ENCODE data around the gene PRELID1. TPM values are rescaled to one million over a fixed set of nuclear protein-coding genes. Genes with fewer than 3 reads are reported as not detected.

The PRELID1 gene
- total and polyA plus RNA-seq, 8 donors = 77.8 to 153 (median 120) TPM

DNA sequence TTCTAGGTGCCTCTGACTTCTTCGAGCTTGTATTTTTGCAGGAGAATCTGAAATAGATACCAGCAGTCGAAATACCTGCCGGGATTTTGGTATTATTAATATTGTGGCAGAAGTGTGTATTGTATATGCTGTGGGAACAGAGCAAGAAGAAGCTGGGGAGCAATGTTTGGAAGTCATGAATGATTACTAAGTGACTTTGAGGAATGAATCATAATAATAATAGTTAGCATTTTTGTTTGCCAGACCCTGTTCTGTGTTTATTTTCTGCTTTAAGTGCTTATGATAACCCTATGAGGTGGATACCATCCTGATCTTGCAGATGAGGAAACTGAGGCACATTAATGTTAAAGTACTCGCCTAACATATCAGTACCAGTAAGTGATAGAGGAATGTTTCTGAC is 32.5 kb upstream of the PRELID1 start:
- DNase-seq = no peak
- no peak for FAIRE-seq
- ATAC-seq = no peak
- Histone ChIP-seq H3K4me3 (no peak overlapping the region), H3K4me1 (peaks cover 8 to 27% (median 19%) of the 10 kb centered on the region in 3 donors), H3K27ac (peak overlapping the region in 1 of 4 donors; percentile 1), H3K27me3 (no peaks in the 10 kb centered on the region), H3K36me3 (peaks cover 0 to 21% (median 14%) of the 10 kb centered on the region in 3 donors), H3K9me3 (no peaks in the 10 kb centered on the region)
- intact Hi-C loops (cut with DNase I) = no loop called here
- TF ChIP-seq, protein P1, sequence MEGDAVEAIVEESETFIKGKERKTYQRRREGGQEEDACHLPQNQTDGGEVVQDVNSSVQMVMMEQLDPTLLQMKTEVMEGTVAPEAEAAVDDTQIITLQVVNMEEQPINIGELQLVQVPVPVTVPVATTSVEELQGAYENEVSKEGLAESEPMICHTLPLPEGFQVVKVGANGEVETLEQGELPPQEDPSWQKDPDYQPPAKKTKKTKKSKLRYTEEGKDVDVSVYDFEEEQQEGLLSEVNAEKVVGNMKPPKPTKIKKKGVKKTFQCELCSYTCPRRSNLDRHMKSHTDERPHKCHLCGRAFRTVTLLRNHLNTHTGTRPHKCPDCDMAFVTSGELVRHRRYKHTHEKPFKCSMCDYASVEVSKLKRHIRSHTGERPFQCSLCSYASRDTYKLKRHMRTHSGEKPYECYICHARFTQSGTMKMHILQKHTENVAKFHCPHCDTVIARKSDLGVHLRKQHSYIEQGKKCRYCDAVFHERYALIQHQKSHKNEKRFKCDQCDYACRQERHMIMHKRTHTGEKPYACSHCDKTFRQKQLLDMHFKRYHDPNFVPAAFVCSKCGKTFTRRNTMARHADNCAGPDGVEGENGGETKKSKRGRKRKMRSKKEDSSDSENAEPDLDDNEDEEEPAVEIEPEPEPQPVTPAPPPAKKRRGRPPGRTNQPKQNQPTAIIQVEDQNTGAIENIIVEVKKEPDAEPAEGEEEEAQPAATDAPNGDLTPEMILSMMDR (IDR thresholded peaks at IDR 0.05) = no peak
- WGBS, 2 donors = 68% methylated on average over 4 of the region's 4 CpGs

DNA sequence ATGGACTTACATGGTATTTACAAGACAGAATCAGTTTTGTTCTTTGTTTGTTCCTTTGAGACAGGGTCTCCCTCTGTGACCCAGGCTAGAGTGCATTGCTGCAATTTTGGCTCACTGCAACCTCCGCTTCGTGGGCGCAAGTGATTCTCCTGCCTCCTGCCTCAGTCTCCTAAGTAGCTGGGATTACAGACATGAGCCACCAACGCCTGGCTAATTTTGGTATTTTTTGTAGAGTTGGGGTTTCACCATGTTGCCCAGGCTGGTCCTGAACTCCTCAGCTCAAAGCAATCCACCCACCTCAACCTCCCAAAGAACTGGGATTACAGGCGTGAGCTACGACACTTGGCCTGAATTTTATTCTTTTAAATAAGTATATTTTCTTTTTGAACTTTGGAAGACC is 27.7 kb upstream of the PRELID1 start:
- FAIRE-seq = no peak
- peaks cover 0 to 29% (median 14%) of the 10 kb centered on the region in 3 donors for H3K36me3 ChIP-seq

GRCh38 chr5:177276886-177277285 is 26.7 kb upstream of the PRELID1 start:
- TF ChIP-seq, protein P1 (IDR thresholded peaks at IDR 0.05) = no peak
- no peak overlapping the region for H3K27ac ChIP-seq
- H3K36me3 ChIP-seq = peaks cover 0 to 37% (median 20%) of the 10 kb centered on the region in 3 donors
- H3K4me3 ChIP-seq = no peak overlapping the region
- DNase-seq (no peak), FAIRE-seq (no peak), ATAC-seq (peak in 3 of 4 donors; percentile 36 to 62 (median 54))
- no peaks in the 10 kb centered on the region for H3K27me3 ChIP-seq
- peaks cover 0 to 7% (median 0%) of the 10 kb centered on the region in 3 donors for H3K4me1 ChIP-seq
- intact Hi-C loops (cut with DNase I) = no loop called here
- H3K9me3 ChIP-seq = no peaks in the 10 kb centered on the region
- 38 to 47% methylated on average over 1 of the region's 1 CpG for WGBS, 2 donors

More for the DNA sequence above, 27.7 kb upstream of the PRELID1 start:
- intact Hi-C loops (cut with DNase I) = no loop called here
- H3K27ac ChIP-seq = no peak overlapping the region
- no peaks in the 10 kb centered on the region for H3K27me3 ChIP-seq
- peaks cover 0 to 7% (median 6%) of the 10 kb centered on the region in 3 donors for H3K4me1 ChIP-seq
- ATAC-seq (no peak), DNase-seq (no peak)
- WGBS, 2 donors = 94 to 95% methylated on average over 6 of the region's 6 CpGs
- no peak overlapping the region for H3K4me3 ChIP-seq
- H3K9me3 ChIP-seq = no peaks in the 10 kb centered on the region
- TF ChIP-seq, protein P1 (IDR thresholded peaks at IDR 0.05) = no peak

DNA sequence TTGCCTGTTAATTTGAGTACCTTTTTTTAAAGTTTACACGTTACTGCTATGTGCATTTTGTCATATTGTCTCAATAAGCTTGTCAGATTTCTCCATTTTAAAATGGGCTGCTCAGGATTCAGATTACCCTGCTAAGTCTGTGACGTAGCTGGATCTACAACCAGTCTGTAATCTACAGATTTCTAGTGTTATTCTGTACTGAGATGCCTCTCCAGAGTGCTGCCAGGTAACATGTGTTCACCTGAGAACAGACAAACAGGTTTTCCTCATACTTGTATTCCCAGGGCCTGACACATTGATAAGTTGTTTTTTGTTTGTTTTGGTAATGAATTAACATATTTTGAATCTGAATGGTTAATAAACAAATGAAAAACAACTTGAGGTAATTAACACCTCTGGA is 15.4 kb upstream of the PRELID1 start:
- H3K27me3 ChIP-seq = no peaks in the 10 kb centered on the region
- intact Hi-C loops (cut with DNase I) = no loop called here
- no peak overlapping the region for H3K27ac ChIP-seq
- FAIRE-seq (no peak), DNase-seq (no peak), ATAC-seq (peak in 3 of 4 donors; percentile 69 to 81 (median 80))
- TF ChIP-seq, protein P1 (IDR thresholded peaks at IDR 0.05) = no peak
- H3K36me3 ChIP-seq = peaks cover 0 to 53% (median 0%) of the 10 kb centered on the region in 3 donors
- H3K4me3 ChIP-seq = no peak overlapping the region
- no peaks in the 10 kb centered on the region for H3K9me3 ChIP-seq
- no peaks in the 10 kb centered on the region for H3K4me1 ChIP-seq
- 34 to 38% methylated on average over 2 of the region's 2 CpGs for WGBS, 2 donors

- TF ChIP-seq, protein P1 (IDR thresholded peaks at IDR 0.05) = no peak
- Histone ChIP-seq H3K9me3 (no peaks in the 10 kb centered on the region), H3K36me3 (peaks cover 0 to 58% (median 15%) of the 10 kb centered on the region in 3 donors), H3K27me3 (no peaks in the 10 kb centered on the region), H3K4me1 (no peaks in the 10 kb centered on the region), H3K4me3 (no peak overlapping the region), H3K27ac (no peak overlapping the region)
- ATAC-seq (no peak), DNase-seq (no peak), FAIRE-seq (no peak)
- 94% methylated on average over 12 of the region's 12 CpGs for WGBS, 2 donors
- intact Hi-C loops (cut with DNase I) = loop anchor here in 1 of 3 donors (10.0 kb wide), 1 partner anchor 156 kb away; the partner anchor contains the start of gene NSD1
Measured at GRCh38 chr5:177290816-177291596, 12.6 kb upstream of the PRELID1 start.

All from pancreas (tissue), 10 donors.